Astrocyte (in vitro differentiated cells and primary cell): ENCODE measurements around the gene SLC4A2. TPM values are rescaled to one million over a fixed set of nuclear protein-coding genes. Genes with fewer than 3 reads are reported as not detected.
A peak's percentile ranks its signal among the peaks of the same experiment; 100 is the strongest.
"Not testable (repeated sequence)": the region's sequence is repeated elsewhere in the genome, so short reads cannot be mapped to it uniquely, and the experiment has no call there.

Experiments used
- DNase-seq: peaks from one replicate; pipeline ENCODE4 v3.0.0-alpha.2; 2010; ENCODE audit warnings: low read depth
- FAIRE-seq: peaks from 2 replicates; lab custom pipeline; 2011; peaks lifted over from hg19 to GRCh38; lab: Jason Lieb, UNC
- H2AFZ ChIP-seq: 2 replicates; pipeline ENCODE4 v1.6.0; 2012; ENCODE audit warnings: low read depth, low read length, inconsistent platforms
- H3K27ac ChIP-seq: 2 replicates; pipeline ENCODE4 v1.5.1; 2011; ENCODE audit warnings: low read depth, low read length, inconsistent platforms
- H3K27me3 ChIP-seq: 2 replicates; pipeline ENCODE4 v1.6.0; 2011; ENCODE audit warnings: low read length, inconsistent platforms; ENCODE audit not compliant: insufficient read depth
- H3K36me3 ChIP-seq: 2 replicates; pipeline ENCODE4 v1.5.1; 2011; ENCODE audit warnings: low read length, inconsistent platforms; ENCODE audit not compliant: insufficient read depth
- H3K4me1 ChIP-seq: 2 replicates; pipeline ENCODE4 v1.5.1; 2011; ENCODE audit warnings: low read length, inconsistent platforms; ENCODE audit not compliant: insufficient read depth
- H3K4me2 ChIP-seq: 2 replicates; pipeline ENCODE4 v1.6.0; 2012; ENCODE audit warnings: low read length, inconsistent platforms
- H3K4me3 ChIP-seq: 2 replicates; pipeline ENCODE4 v1.5.1; 2011; ENCODE audit warnings: low read depth, mild to moderate bottlenecking, low read length, inconsistent platforms; ENCODE audit not compliant: insufficient read depth
- H3K79me2 ChIP-seq: 2 replicates; pipeline ENCODE4 v1.6.0; 2012; ENCODE audit warnings: mild to moderate bottlenecking, low read length, inconsistent platforms; ENCODE audit not compliant: insufficient read depth
- H3K9ac ChIP-seq: 2 replicates; pipeline ENCODE4 v1.6.0; 2012; ENCODE audit warnings: mild to moderate bottlenecking, low read length, inconsistent platforms
- H3K9me3 ChIP-seq: 2 replicates; pipeline ENCODE4 v1.5.1; 2012; ENCODE audit warnings: low read depth, mild to moderate bottlenecking, low read length, inconsistent platforms; ENCODE audit not compliant: insufficient read depth
- H4K20me1 ChIP-seq: 2 replicates; pipeline ENCODE4 v1.6.0; 2012; ENCODE audit warnings: low read length, inconsistent platforms; ENCODE audit not compliant: insufficient read depth
- H3K27ac Mint-ChIP-seq: one replicate; pipeline ENCODE4 v1.8.0; 2021; ENCODE audit warnings: mild to moderate bottlenecking, mixed read lengths; ENCODE audit not compliant: unreplicated experiment
- H3K27me3 Mint-ChIP-seq: one replicate; pipeline ENCODE4 v1.8.0; 2021; ENCODE audit warnings: low read depth, mixed read lengths; ENCODE audit not compliant: unreplicated experiment
- H3K36me3 Mint-ChIP-seq: one replicate; pipeline ENCODE4 v1.8.0; 2021; ENCODE audit warnings: low read depth, mixed read lengths; ENCODE audit not compliant: unreplicated experiment
- H3K4me1 Mint-ChIP-seq: one replicate; pipeline ENCODE4 v1.8.0; 2021; ENCODE audit warnings: low read depth, mixed read lengths; ENCODE audit not compliant: unreplicated experiment
- H3K4me3 Mint-ChIP-seq: one replicate; pipeline ENCODE4 v1.8.0; 2021; ENCODE audit warnings: mild to moderate bottlenecking, moderate library complexity, mixed read lengths; ENCODE audit not compliant: unreplicated experiment
- H3K9me3 Mint-ChIP-seq: one replicate; pipeline ENCODE4 v1.8.0; 2021; ENCODE audit warnings: mild to moderate bottlenecking, mixed read lengths; ENCODE audit not compliant: unreplicated experiment
- CTCF ChIP-seq: IDR thresholded peaks from 2 replicates; pipeline ENCODE4 v1.5.1; 2011; ENCODE audit warnings: low read depth, mild to moderate bottlenecking, inconsistent platforms, low read length, moderate library complexity; ENCODE audit not compliant: insufficient read depth
- EZH2 ChIP-seq: IDR thresholded peaks from 2 replicates; pipeline ENCODE4 v1.6.1; 2012; ENCODE audit warnings: mild to moderate bottlenecking, low read length, inconsistent platforms; ENCODE audit not compliant: insufficient read depth
- total RNA-seq: library from RNA; stranded (reverse); gene quantifications from 2 replicates; pipeline ENCODE4 v1.2.1, GENCODE V29; 2021

Gene SLC4A2
- total RNA-seq, 1 donor from 2014 or later: 302 TPM

DNA sequence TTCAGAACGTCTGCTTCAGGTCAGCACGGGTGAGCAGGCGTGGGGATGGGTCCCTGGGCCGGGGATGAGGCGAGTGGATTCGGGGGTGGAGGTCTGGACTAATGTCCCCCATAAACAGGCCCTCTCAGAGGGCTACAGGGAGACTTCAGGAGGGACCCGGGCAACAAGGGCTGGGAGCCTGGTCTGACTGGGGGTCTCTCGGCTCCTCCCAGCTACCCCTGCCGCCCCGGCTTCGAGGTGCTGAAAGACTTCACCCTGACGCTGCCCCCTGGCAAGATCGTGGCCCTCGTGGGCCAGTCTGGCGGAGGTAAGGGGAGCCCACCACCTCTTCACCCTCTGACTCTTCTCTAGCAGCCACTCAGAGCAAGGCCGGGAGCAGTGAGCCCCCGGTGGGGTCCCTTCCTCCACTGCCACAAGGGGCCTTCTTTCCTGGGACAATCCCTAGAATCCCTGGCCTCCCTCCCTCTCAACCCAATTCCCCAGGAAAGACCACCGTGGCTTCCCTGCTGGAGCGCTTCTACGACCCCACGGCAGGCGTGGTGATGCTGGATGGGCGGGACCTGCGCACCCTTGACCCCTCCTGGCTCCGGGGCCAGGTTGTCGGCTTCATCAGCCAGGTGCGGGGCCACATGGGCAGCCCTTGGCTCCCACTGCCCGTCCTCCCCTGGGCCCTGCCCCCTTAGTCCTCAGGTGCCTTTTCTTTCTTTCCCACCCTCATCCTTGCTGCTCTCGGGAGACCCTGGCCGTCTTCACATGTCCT is 18.6 kb upstream of the SLC4A2 start:
- Histone ChIP-seq H3K4me1 (peaks cover 21% of the 10 kb centered on the region), H2AFZ (no peak overlapping the region), H3K4me2 (no peak overlapping the region), H3K4me3 (no peak overlapping the region), H3K27me3 (no peaks in the 10 kb centered on the region), H3K9ac (no peak overlapping the region), H3K36me3 (peaks cover 5% of the 10 kb centered on the region), H3K27ac (no peak overlapping the region), H3K9me3 (no peaks in the 10 kb centered on the region), H4K20me1 (no peaks in the 10 kb centered on the region), H3K79me2 (no peaks in the 10 kb centered on the region)
- Mint-ChIP-seq H3K27me3 (no peaks in the 10 kb centered on the region), H3K36me3 (peaks cover 9% of the 10 kb centered on the region), H3K4me3 (no peak overlapping the region), H3K27ac (peak overlapping the region; percentile 98), H3K9me3 (no peaks in the 10 kb centered on the region), H3K4me1 (peaks cover 29% of the 10 kb centered on the region)
- DNase-seq: no peak
- TF ChIP-seq CTCF (no peak), EZH2 (no peak)
- no peak for FAIRE-seq

GRCh38 chr7:151043449-151043848 is 15.9 kb upstream of the SLC4A2 start:
- not testable (repeated sequence) for H3K9ac ChIP-seq, H3K79me2 ChIP-seq, H3K27ac Mint-ChIP-seq, H2AFZ ChIP-seq, H3K27me3 Mint-ChIP-seq, H3K9me3 ChIP-seq, H3K27me3 ChIP-seq, H3K36me3 Mint-ChIP-seq, FAIRE-seq, H4K20me1 ChIP-seq, H3K4me3 Mint-ChIP-seq, H3K4me3 ChIP-seq, H3K4me2 ChIP-seq, H3K27ac ChIP-seq, H3K9me3 Mint-ChIP-seq, H3K36me3 ChIP-seq, DNase-seq
- peaks cover 31% of the 10 kb centered on the region for H3K4me1 Mint-ChIP-seq
- H3K4me1 ChIP-seq: peaks cover 26% of the 10 kb centered on the region

DNA sequence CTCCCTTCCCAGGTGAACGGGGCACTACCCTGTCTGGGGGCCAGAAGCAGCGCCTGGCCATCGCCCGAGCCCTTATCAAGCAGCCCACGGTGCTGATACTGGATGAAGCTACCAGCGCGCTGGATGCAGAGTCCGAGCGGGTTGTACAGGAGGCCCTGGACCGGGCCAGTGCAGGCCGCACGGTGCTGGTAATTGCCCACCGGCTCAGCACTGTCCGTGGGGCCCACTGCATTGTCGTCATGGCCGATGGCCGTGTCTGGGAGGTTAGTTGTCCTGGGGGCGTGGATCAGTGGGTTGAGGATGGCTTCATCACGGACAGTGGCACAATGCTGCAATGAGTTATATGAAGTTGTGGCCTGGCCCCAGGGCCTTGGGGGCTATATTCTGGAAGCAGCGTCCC is 15.4 kb upstream of the SLC4A2 start:
- no peak for FAIRE-seq
- H3K27ac Mint-ChIP-seq: no peak overlapping the region
- Histone ChIP-seq H2AFZ (no peak overlapping the region), H3K9me3 (no peaks in the 10 kb centered on the region), H4K20me1 (no peaks in the 10 kb centered on the region), H3K4me2 (no peak overlapping the region), H3K4me3 (no peak overlapping the region), H3K79me2 (no peaks in the 10 kb centered on the region), H3K4me1 (peaks cover 21% of the 10 kb centered on the region), H3K27ac (no peak overlapping the region), H3K36me3 (no peaks in the 10 kb centered on the region), H3K9ac (no peak overlapping the region), H3K27me3 (no peaks in the 10 kb centered on the region)
- no peak overlapping the region for H3K4me3 Mint-ChIP-seq
- no peaks in the 10 kb centered on the region for H3K27me3 Mint-ChIP-seq
- H3K9me3 Mint-ChIP-seq: no peaks in the 10 kb centered on the region
- H3K4me1 Mint-ChIP-seq: peaks cover 26% of the 10 kb centered on the region
- peaks cover 5% of the 10 kb centered on the region for H3K36me3 Mint-ChIP-seq
- TF ChIP-seq EZH2 (no peak), CTCF (no peak)
- no peak for DNase-seq
